ENCODE data around the gene VTI1A. TPM values are rescaled to one million over a fixed set of nuclear protein-coding genes. Genes with fewer than 3 reads are reported as not detected.

The VTI1A gene
- total RNA-seq, 1 donor from 2014 or later, result 39.4 TPM

- H3K4me3 Mint-ChIP-seq (ENCODE audit: low read depth), result no peak overlapping the region
- peaks cover 63% of the 10 kb centered on the region for H3K4me1 Mint-ChIP-seq (ENCODE audit: low read depth)
- H3K27me3 Mint-ChIP-seq, result no peaks in the 10 kb centered on the region
- H3K27ac Mint-ChIP-seq, result peak overlapping the region; percentile 62
- no peaks in the 10 kb centered on the region for H3K9me3 Mint-ChIP-seq (ENCODE audit: low read depth)
- no peak for TF ChIP-seq CTCF (IDR thresholded peaks at IDR 0.05; ENCODE audit: unreplicated experiment)
- no peaks in the 10 kb centered on the region for H3K36me3 Mint-ChIP-seq (ENCODE audit: insufficient read depth)
- no peak for DNase-seq (ENCODE audit: low spot score, unreplicated experiment)
Observed at GRCh38 chr10:112750427-112751167, 303.6 kb downstream of the VTI1A start.

- no peak for DNase-seq (ENCODE audit: low spot score, unreplicated experiment)
- no peak for TF ChIP-seq CTCF (IDR thresholded peaks at IDR 0.05; ENCODE audit: unreplicated experiment)
- Mint-ChIP-seq H3K9me3 (ENCODE audit: low read depth) (no peaks in the 10 kb centered on the region), H3K4me1 (ENCODE audit: low read depth) (peaks cover 63% of the 10 kb centered on the region), H3K36me3 (ENCODE audit: insufficient read depth) (no peaks in the 10 kb centered on the region), H3K4me3 (ENCODE audit: low read depth) (no peak overlapping the region), H3K27ac (no peak overlapping the region), H3K27me3 (no peaks in the 10 kb centered on the region)
Observed at GRCh38 chr10:112751651-112752050, 304.6 kb downstream of the VTI1A start.

DNA sequence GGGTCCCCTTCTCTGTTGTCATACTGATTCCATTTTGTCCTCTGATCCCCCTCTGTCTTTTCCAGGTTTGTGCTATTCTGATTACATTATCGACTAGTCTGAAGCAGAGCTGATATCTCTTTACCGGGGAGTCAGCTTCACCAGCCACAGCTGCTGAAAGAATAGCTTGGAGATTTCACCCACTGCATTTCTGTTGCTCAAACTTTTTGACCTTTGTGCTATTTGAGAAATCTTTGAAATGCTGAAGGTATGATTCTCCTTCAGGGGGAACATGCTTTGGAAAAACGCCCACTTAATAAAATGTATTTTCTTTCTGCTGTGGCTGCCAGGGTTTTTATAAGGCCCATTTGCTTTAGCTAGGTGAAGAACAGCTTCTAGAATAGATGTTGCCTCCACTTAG is 305.3 kb downstream of the VTI1A start:
- DNase-seq (ENCODE audit: low spot score, unreplicated experiment), result no peak
- peaks cover 59% of the 10 kb centered on the region for H3K4me1 Mint-ChIP-seq (ENCODE audit: low read depth)
- no peak overlapping the region for H3K4me3 Mint-ChIP-seq (ENCODE audit: low read depth)
- H3K9me3 Mint-ChIP-seq (ENCODE audit: low read depth), result no peaks in the 10 kb centered on the region
- H3K27ac Mint-ChIP-seq, result no peak overlapping the region
- H3K36me3 Mint-ChIP-seq (ENCODE audit: insufficient read depth), result no peaks in the 10 kb centered on the region
- no peaks in the 10 kb centered on the region for H3K27me3 Mint-ChIP-seq
- no peak for TF ChIP-seq CTCF (IDR thresholded peaks at IDR 0.05; ENCODE audit: unreplicated experiment)

DNA sequence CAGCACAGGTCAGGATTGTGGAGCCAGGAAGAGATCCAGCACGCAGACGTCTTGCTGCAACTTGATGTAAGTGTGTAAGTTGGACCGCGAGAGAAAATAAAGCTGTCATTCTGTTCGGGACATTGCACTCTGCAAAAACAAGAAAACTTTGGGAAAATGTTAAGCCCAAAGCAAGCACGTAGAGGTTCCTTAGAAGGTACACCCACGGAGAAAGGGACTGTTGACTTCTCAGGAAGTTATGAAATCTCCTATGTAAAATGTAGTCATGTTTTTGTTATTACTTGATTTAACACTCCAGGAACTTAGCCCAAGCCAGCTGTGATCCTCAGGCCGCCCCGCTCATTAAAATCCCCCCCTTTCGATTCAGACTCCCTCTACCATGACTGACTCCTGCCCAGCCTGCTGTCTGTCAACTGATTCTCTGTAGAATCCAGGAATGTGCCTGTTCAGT is 307.0 kb downstream of the VTI1A start:
- Mint-ChIP-seq H3K4me1 (ENCODE audit: low read depth) (peaks cover 57% of the 10 kb centered on the region), H3K27ac (peak overlapping the region; percentile 4), H3K36me3 (ENCODE audit: insufficient read depth) (peaks cover 2% of the 10 kb centered on the region), H3K27me3 (no peaks in the 10 kb centered on the region), H3K9me3 (ENCODE audit: low read depth) (no peaks in the 10 kb centered on the region), H3K4me3 (ENCODE audit: low read depth) (no peak overlapping the region)
- DNase-seq (ENCODE audit: low spot score, unreplicated experiment), result no peak
- no peak for TF ChIP-seq CTCF (IDR thresholded peaks at IDR 0.05; ENCODE audit: unreplicated experiment)

GRCh38 chr10:112755446-112756234 is 308.6 kb downstream of the VTI1A start:
- Mint-ChIP-seq H3K27me3 (no peaks in the 10 kb centered on the region), H3K4me3 (ENCODE audit: low read depth) (peak overlapping the region; percentile 33), H3K36me3 (ENCODE audit: insufficient read depth) (peaks cover 2% of the 10 kb centered on the region), H3K9me3 (ENCODE audit: low read depth) (no peaks in the 10 kb centered on the region), H3K27ac (peak overlapping the region; percentile 89), H3K4me1 (ENCODE audit: low read depth) (peaks cover 43% of the 10 kb centered on the region)
- no peak for TF ChIP-seq CTCF (IDR thresholded peaks at IDR 0.05; ENCODE audit: unreplicated experiment)
- no peak for DNase-seq (ENCODE audit: low spot score, unreplicated experiment)
